ENCODE measurements around the gene DRC7. TPM values are rescaled to one million over a fixed set of nuclear protein-coding genes. Genes with fewer than 3 reads are reported as not detected.

Gene DRC7
- total and polyA plus RNA-seq, 2 donors from 2014 or later, result 1.8 to 3.2 TPM

DNA sequence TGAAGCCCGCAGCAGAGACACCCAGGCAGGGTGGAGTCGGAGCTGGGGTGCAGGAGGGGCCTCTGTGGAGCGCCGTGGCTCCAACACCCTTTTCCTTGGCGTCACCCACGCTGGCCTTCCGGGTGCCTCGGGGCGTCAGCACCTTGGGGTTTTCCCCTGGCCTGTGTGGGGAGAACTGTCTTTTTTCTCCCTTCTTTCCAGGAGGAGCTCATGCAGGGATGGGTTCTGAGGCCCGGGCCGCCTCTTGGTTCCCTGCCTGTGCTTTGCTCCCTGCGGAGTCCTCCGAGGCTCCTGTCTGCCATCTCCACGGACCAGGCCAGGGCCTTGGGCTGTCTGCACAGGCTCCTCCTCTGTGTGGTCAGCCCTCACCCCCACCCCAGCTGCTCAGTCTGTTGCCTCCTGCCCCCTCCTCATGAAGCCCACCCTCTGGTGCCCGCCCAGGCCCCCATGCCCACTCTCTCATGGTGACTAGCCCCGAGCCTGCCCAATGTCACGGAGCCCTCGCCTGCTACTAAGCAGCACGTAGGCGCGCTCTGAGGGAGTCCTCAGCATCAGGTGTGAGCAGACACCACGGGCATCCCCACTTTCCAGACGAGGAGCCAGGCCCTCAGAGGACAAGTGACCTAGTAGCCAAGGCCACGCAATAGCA lies 45.9 kb downstream of the DRC7 start:
- H3K4me1 ChIP-seq (ENCODE audit: control insufficient read depth in 2 of 3, insufficient read depth in 2 of 3, low read depth in 1 of 3, low read length in 3 of 3), result peaks cover 0 to 10% (median 10%) of the 10 kb centered on the region in 3 donors
- FAIRE-seq (no peak), DNase-seq (peak in 1 of 5 donors; percentile 66)
- H3K36me3 ChIP-seq (ENCODE audit: control insufficient read depth in 2 of 3, insufficient read depth in 3 of 3, low read length in 3 of 3), result no peaks in the 10 kb centered on the region
- intact Hi-C loops (cut with DNase I), result no loop called here
- no peaks in the 10 kb centered on the region for H3K9me3 ChIP-seq (ENCODE audit: control insufficient read depth in 2 of 3, insufficient read depth in 1 of 3, low read length in 3 of 3)
- TF ChIP-seq, protein P1, sequence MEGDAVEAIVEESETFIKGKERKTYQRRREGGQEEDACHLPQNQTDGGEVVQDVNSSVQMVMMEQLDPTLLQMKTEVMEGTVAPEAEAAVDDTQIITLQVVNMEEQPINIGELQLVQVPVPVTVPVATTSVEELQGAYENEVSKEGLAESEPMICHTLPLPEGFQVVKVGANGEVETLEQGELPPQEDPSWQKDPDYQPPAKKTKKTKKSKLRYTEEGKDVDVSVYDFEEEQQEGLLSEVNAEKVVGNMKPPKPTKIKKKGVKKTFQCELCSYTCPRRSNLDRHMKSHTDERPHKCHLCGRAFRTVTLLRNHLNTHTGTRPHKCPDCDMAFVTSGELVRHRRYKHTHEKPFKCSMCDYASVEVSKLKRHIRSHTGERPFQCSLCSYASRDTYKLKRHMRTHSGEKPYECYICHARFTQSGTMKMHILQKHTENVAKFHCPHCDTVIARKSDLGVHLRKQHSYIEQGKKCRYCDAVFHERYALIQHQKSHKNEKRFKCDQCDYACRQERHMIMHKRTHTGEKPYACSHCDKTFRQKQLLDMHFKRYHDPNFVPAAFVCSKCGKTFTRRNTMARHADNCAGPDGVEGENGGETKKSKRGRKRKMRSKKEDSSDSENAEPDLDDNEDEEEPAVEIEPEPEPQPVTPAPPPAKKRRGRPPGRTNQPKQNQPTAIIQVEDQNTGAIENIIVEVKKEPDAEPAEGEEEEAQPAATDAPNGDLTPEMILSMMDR (IDR thresholded peaks at IDR 0.05; ENCODE audit: borderline replicate concordance, extremely low read depth, insufficient read depth), result no peak
- H3K9ac ChIP-seq (ENCODE audit: low read length in 3 of 3), result no peak overlapping the region
- no peak overlapping the region for H3K27ac ChIP-seq (ENCODE audit: low read depth in 2 of 2, low read length in 2 of 2)
- H3K27me3 ChIP-seq (ENCODE audit: control insufficient read depth, insufficient read depth, low read length), result no peaks in the 10 kb centered on the region
- H3K4me3 ChIP-seq (ENCODE audit: low read length in 3 of 3), result no peak overlapping the region

DNA sequence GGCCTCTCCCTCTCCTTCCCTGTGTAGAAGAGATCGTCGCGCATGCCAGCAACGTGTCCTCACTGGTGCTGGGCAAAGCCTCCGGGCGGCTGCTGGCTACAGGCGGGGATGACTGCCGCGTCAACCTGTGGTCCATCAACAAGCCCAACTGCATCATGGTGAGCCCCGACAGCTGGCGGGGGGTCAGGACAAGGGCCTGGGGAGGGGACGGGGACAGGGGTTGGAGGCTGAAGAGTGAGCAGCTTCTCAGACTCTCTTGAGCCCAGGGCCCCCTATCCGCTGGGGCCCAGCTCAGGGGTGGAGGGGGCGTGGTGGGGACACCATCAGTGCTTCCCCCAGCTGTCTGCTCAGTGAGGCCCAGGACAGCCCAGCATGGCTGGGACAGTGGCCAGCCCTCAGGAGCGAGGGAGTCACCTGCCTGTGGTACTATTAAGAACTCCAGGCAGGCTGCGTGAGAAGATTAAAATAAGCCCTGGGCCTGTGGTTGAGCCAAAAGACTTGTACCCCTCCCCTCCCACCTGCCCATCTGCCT lies 47.1 kb downstream of the DRC7 start:
- TF ChIP-seq, protein P1 (IDR thresholded peaks at IDR 0.05; ENCODE audit: borderline replicate concordance, extremely low read depth, insufficient read depth), result no peak
- no peaks in the 10 kb centered on the region for H3K36me3 ChIP-seq (ENCODE audit: control insufficient read depth in 2 of 3, insufficient read depth in 3 of 3, low read length in 3 of 3)
- no peak overlapping the region for H3K27ac ChIP-seq (ENCODE audit: low read depth in 2 of 2, low read length in 2 of 2)
- no peaks in the 10 kb centered on the region for H3K27me3 ChIP-seq (ENCODE audit: control insufficient read depth, insufficient read depth, low read length)
- FAIRE-seq (no peak), DNase-seq (peak in 1 of 5 donors; percentile 71)
- H3K9ac ChIP-seq (ENCODE audit: low read length in 3 of 3), result no peak overlapping the region
- H3K9me3 ChIP-seq (ENCODE audit: control insufficient read depth in 2 of 3, insufficient read depth in 1 of 3, low read length in 3 of 3), result no peaks in the 10 kb centered on the region
- intact Hi-C loops (cut with DNase I), result no loop called here
- peaks cover 0 to 4% (median 3%) of the 10 kb centered on the region in 3 donors for H3K4me1 ChIP-seq (ENCODE audit: control insufficient read depth in 2 of 3, insufficient read depth in 2 of 3, low read depth in 1 of 3, low read length in 3 of 3)
- no peak overlapping the region for H3K4me3 ChIP-seq (ENCODE audit: low read length in 3 of 3)

DNA sequence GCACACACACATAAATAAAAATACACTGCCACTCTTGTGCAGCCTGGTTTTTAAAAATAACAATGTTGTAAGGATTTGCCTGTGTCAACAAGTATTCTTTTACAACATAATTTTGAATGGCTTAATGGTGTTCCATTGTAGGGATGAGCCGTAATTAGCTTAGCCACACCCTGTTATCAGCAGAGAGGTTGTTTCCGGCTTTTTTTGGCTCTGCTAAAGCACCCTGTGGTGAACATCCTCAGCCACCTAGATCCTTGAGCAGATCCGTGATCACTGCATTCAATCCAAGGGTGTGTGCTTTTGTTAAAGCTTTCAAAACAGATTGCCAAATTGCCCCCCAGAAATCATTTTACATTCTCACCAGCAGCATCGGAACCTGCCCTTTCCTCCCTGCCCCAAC lies 47.9 kb downstream of the DRC7 start:
- H3K4me1 ChIP-seq (ENCODE audit: control insufficient read depth in 2 of 3, insufficient read depth in 2 of 3, low read depth in 1 of 3, low read length in 3 of 3), result no peaks in the 10 kb centered on the region
- no peaks in the 10 kb centered on the region for H3K27me3 ChIP-seq (ENCODE audit: control insufficient read depth, insufficient read depth, low read length)
- intact Hi-C loops (cut with DNase I), result no loop called here
- no peaks in the 10 kb centered on the region for H3K36me3 ChIP-seq (ENCODE audit: control insufficient read depth in 2 of 3, insufficient read depth in 3 of 3, low read length in 3 of 3)
- no peak overlapping the region for H3K9ac ChIP-seq (ENCODE audit: low read length in 3 of 3)
- no peak overlapping the region for H3K27ac ChIP-seq (ENCODE audit: low read depth in 2 of 2, low read length in 2 of 2)
- H3K4me3 ChIP-seq (ENCODE audit: low read length in 3 of 3), result no peak overlapping the region
- DNase-seq (peak in 1 of 5 donors; percentile 6), FAIRE-seq (no peak)
- TF ChIP-seq, protein P1 (IDR thresholded peaks at IDR 0.05; ENCODE audit: borderline replicate concordance, extremely low read depth, insufficient read depth), result no peak
- H3K9me3 ChIP-seq (ENCODE audit: control insufficient read depth in 2 of 3, insufficient read depth in 1 of 3, low read length in 3 of 3), result no peaks in the 10 kb centered on the region

Data from kidney (tissue), 14 donors.